ENCODE results near the gene KDM4C.

DNA sequence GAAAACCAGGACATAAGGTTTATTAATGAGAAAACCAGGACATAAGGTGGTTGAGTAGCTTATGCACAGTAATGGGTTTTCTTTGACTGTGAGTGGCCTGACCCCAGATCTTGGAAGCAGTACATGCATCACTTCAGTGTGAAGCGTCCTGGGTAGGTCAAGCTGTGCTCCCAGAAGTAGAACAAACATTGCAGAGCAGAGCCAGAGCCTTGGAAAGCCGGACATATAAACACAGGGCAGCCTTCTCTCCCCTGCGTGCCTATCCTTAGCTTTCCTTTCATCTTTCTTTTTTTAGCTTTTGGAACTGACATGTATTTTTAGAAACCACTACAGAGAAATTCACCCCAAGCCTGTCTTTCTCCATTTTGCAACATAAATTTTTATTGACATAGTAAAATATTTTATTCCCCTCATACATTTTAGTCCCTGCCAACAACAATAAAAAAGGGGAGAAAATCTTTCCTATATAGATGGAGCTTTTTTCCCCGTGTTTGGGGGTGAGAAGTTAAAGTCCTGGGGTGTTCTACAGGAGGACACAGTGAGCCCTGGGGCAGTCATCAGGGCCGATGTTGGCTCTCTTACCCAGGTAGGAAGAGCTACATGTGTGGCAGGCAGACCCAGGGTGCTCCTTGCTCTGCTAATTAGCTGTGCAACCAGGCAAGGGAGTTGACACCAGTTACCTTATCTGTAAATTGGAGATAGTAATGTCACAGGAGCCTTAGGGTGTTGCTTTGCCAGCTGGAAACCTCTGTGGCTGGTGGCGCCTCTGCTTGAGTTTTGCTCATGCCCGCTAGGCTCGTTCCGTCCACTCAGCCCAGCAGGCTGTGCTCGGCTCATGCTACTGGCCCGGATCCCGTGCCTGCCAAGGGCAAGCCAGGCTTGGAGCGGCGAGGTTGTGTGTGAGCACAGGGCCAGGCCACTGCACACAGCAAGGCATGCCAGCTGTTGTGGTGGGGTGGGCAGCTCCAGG, 389.6 kb downstream of the KDM4C start:
- TF ChIP-seq, protein P1, sequence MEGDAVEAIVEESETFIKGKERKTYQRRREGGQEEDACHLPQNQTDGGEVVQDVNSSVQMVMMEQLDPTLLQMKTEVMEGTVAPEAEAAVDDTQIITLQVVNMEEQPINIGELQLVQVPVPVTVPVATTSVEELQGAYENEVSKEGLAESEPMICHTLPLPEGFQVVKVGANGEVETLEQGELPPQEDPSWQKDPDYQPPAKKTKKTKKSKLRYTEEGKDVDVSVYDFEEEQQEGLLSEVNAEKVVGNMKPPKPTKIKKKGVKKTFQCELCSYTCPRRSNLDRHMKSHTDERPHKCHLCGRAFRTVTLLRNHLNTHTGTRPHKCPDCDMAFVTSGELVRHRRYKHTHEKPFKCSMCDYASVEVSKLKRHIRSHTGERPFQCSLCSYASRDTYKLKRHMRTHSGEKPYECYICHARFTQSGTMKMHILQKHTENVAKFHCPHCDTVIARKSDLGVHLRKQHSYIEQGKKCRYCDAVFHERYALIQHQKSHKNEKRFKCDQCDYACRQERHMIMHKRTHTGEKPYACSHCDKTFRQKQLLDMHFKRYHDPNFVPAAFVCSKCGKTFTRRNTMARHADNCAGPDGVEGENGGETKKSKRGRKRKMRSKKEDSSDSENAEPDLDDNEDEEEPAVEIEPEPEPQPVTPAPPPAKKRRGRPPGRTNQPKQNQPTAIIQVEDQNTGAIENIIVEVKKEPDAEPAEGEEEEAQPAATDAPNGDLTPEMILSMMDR (IDR thresholded peaks at IDR 0.05): no peak
- no peak for TF ChIP-seq EP300 (IDR thresholded peaks at IDR 0.05; ENCODE audit: low read depth)
- TF ChIP-seq POLR2A (IDR thresholded peaks at IDR 0.05): no peak
- no peak for TF ChIP-seq POLR2AphosphoS5 (IDR thresholded peaks at IDR 0.05)
